Hepatocyte (in vitro differentiated cells): Measurements from ENCODE around the gene MEIS2. TPM values are rescaled to one million over a fixed set of nuclear protein-coding genes. Genes with fewer than 3 reads are reported as not detected.

Experiments used
- DNase-seq: peaks from one replicate; pipeline ENCODE4 v3.0.0-alpha.2; 2016; ENCODE audit warnings: low spot score
- H2AFZ ChIP-seq: fragments of 200-600 bp; sonication (generic); 2 replicates; pipeline ENCODE4 v1.6.0; 2016; ENCODE audit warnings: antibody characterized with exemption, mild to moderate bottlenecking
- H3K27ac ChIP-seq: fragments of 200-600 bp; sonication (generic); 2 replicates; pipeline ENCODE4 v1.5.1; 2016; ENCODE audit warnings: mild to moderate bottlenecking
- H3K27me3 ChIP-seq: fragments of 200-600 bp; sonication (generic); 2 replicates; pipeline ENCODE4 v1.6.1; 2016
- H3K36me3 ChIP-seq: fragments of 200-600 bp; sonication (generic); replicated peaks from 2 replicates; pipeline ENCODE4 v1.5.1; 2016; ENCODE audit warnings: low read depth; ENCODE audit not compliant: insufficient read depth
- H3K4me1 ChIP-seq: fragments of 200-600 bp; sonication (generic); 2 replicates; pipeline ENCODE4 v1.5.1; 2016; ENCODE audit warnings: mild to moderate bottlenecking, moderate library complexity; ENCODE audit not compliant: insufficient read depth
- H3K4me2 ChIP-seq: fragments of 200-600 bp; sonication (generic); 2 replicates; pipeline ENCODE4 v1.6.0; 2016
- H3K4me3 ChIP-seq: fragments of 200-600 bp; sonication (generic); 2 replicates; pipeline ENCODE4 v1.5.1; 2016; ENCODE audit warnings: mild to moderate bottlenecking
- H3K79me2 ChIP-seq: fragments of 200-600 bp; sonication (generic); 2 replicates; pipeline ENCODE4 v1.6.0; 2017; ENCODE audit warnings: mild to moderate bottlenecking
- H3K9me2 ChIP-seq: fragments of 200-600 bp; sonication (generic); replicated peaks from 2 replicates; pipeline ENCODE4 v1.6.0; 2017; ENCODE audit warnings: mild to moderate bottlenecking; ENCODE audit not compliant: insufficient read depth
- H3K9me3 ChIP-seq: fragments of 200-600 bp; sonication (generic); 2 replicates; pipeline ENCODE4 v1.5.1; 2016; ENCODE audit warnings: low read depth, mild to moderate bottlenecking
- H4K20me1 ChIP-seq: fragments of 200-600 bp; sonication (generic); 2 replicates; pipeline ENCODE4 v1.6.0; 2016; ENCODE audit warnings: mild to moderate bottlenecking; ENCODE audit not compliant: insufficient read depth, poor library complexity, severe bottlenecking
- EZH2 ChIP-seq: fragments of 200-600 bp; sonication (generic); IDR thresholded peaks from 2 replicates; pipeline ENCODE4 v1.6.1; 2016; ENCODE audit warnings: antibody characterized with exemption, mild to moderate bottlenecking, borderline replicate concordance
- EZH2phosphoT487 ChIP-seq: fragments of 200-600 bp; sonication (generic); IDR thresholded peaks from one replicate; pipeline ENCODE4 v1.6.1; 2018; ENCODE audit warnings: antibody characterized with exemption, mild to moderate bottlenecking, low read depth, moderate library complexity; ENCODE audit not compliant: unreplicated experiment, severe bottlenecking
- WGBS: methylation state at CpG from one replicate; pipeline ENCODE4 v1.1.6; 2016; ENCODE audit warnings: low lambda C conversion rate; ENCODE audit errors: missing lambda C conversion rate; 5-methylcytosine and 5-hydroxymethylcytosine counted together
- polyA plus RNA-seq: library from polyadenylated mRNA; unstranded; fragments of >200 nt; fragmentation: Nextera tagmentation; extraction: Ambion mirVana; gene quantifications from 2 replicates; pipeline ENCODE4 v1.2.1, GENCODE V29; 2016
- total RNA-seq: library from RNA; depleted of rRNA; stranded (reverse); fragments of >200 nt; gene quantifications from 2 replicates; pipeline ENCODE4 v1.2.3, GENCODE V29; 2014
- TF ChIP-seq, protein P1 (sequence below): fragments of 200-600 bp; sonication (generic); IDR thresholded peaks from 2 replicates; pipeline ENCODE4 v1.5.1; 2016; ENCODE audit warnings: antibody characterized with exemption, mild to moderate bottlenecking; ENCODE audit not compliant: poor library complexity

MEIS2 gene
- total and polyA plus RNA-seq, 2 experiments from 2014 or later = 20.6 to 33.5 TPM

- peaks cover 19% of the 10 kb centered on the region for H3K79me2 ChIP-seq
- peak overlapping the region; percentile 92 for H3K4me2 ChIP-seq
- no peaks in the 10 kb centered on the region for H3K36me3 ChIP-seq
- H3K9me2 ChIP-seq = no peaks in the 10 kb centered on the region
- WGBS = 4% methylated on average over 23 of the region's 23 CpGs
- H3K4me1 ChIP-seq = peaks cover 8% of the 10 kb centered on the region
- no peaks in the 10 kb centered on the region for H4K20me1 ChIP-seq
- H3K27me3 ChIP-seq = peaks cover 88% of the 10 kb centered on the region
- no peak overlapping the region for H2AFZ ChIP-seq
- peak; percentile 96 for TF ChIP-seq EZH2phosphoT487
- TF ChIP-seq, protein P1, sequence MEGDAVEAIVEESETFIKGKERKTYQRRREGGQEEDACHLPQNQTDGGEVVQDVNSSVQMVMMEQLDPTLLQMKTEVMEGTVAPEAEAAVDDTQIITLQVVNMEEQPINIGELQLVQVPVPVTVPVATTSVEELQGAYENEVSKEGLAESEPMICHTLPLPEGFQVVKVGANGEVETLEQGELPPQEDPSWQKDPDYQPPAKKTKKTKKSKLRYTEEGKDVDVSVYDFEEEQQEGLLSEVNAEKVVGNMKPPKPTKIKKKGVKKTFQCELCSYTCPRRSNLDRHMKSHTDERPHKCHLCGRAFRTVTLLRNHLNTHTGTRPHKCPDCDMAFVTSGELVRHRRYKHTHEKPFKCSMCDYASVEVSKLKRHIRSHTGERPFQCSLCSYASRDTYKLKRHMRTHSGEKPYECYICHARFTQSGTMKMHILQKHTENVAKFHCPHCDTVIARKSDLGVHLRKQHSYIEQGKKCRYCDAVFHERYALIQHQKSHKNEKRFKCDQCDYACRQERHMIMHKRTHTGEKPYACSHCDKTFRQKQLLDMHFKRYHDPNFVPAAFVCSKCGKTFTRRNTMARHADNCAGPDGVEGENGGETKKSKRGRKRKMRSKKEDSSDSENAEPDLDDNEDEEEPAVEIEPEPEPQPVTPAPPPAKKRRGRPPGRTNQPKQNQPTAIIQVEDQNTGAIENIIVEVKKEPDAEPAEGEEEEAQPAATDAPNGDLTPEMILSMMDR = peak; percentile 72
- TF ChIP-seq EZH2 = peak; percentile 89
- H3K27ac ChIP-seq = peak overlapping the region; percentile 66
- no peaks in the 10 kb centered on the region for H3K9me3 ChIP-seq
- peak; percentile 76 for DNase-seq
- H3K4me3 ChIP-seq = no peak overlapping the region
Measured at GRCh38 chr15:37106490-37107001, 6.2 kb upstream of the MEIS2 start.

DNA sequence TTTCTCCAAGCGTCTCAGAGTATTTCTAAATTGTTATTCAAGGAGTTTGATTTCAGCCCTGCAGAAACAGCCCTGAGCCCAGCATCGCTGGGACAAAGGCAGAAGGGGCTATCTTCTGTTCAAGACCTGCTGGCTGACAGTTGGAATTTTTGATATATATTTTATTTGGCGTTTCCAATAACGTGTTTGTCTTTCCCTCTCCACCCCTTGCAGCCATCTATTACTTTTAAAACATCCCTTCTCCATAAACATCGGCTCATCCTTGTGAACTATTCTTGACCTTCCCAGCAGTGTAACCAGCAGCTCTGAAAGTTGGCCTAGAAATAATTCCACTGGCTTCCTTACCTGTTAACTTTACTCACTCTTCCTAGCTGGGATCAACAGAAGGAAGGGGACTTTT lies 5.5 kb upstream of the MEIS2 start:
- Histone ChIP-seq H3K36me3 (no peaks in the 10 kb centered on the region), H3K4me3 (no peak overlapping the region), H3K79me2 (peaks cover 19% of the 10 kb centered on the region), H2AFZ (no peak overlapping the region), H3K4me2 (peak overlapping the region; percentile 92), H3K4me1 (peaks cover 8% of the 10 kb centered on the region), H4K20me1 (no peaks in the 10 kb centered on the region), H3K9me2 (no peaks in the 10 kb centered on the region), H3K9me3 (no peaks in the 10 kb centered on the region), H3K27ac (peak overlapping the region; percentile 16), H3K27me3 (peaks cover 82% of the 10 kb centered on the region)
- DNase-seq = no peak
- whole genome bisulfite sequencing = 23% methylated on average over 5 of the region's 5 CpGs
- TF ChIP-seq EZH2phosphoT487 = no peak
- TF ChIP-seq, protein P1 = no peak
- TF ChIP-seq EZH2 = no peak

GRCh38 chr15:37105029-37105428 lies 4.7 kb upstream of the MEIS2 start:
- Histone ChIP-seq H3K79me2 (peaks cover 19% of the 10 kb centered on the region), H3K36me3 (no peaks in the 10 kb centered on the region), H2AFZ (no peak overlapping the region), H3K27me3 (peaks cover 73% of the 10 kb centered on the region), H3K4me3 (no peak overlapping the region), H3K4me2 (peak overlapping the region; percentile 92), H3K9me3 (no peaks in the 10 kb centered on the region), H3K9me2 (no peaks in the 10 kb centered on the region), H3K27ac (peak overlapping the region; percentile 16), H4K20me1 (no peaks in the 10 kb centered on the region), H3K4me1 (peaks cover 1% of the 10 kb centered on the region)
- WGBS = 46% methylated on average over 2 of the region's 2 CpGs
- DNase-seq = no peak
- TF ChIP-seq EZH2phosphoT487 = no peak
- no peak for TF ChIP-seq EZH2
- TF ChIP-seq, protein P1 = no peak
